Measurements from ENCODE around the gene PPP6R3.

- TF ChIP-seq CTCF (conservative IDR thresholded peaks at IDR 0.05 in 1 of 2, IDR thresholded peaks at IDR 0.05 in 1 of 2; ENCODE audit: extremely low read depth in 1 of 2, insufficient read depth in 1 of 2, low read depth in 1 of 2, low read length in 2 of 2) (no peak), EZH2 (IDR thresholded peaks at IDR 0.05; ENCODE audit: borderline replicate concordance, low read length) (no peak)
Observed at GRCh38 chr11:68513930-68514487, 53.5 kb downstream of the PPP6R3 start.
